ENCODE results near the gene GTPBP4. TPM values are rescaled to one million over a fixed set of nuclear protein-coding genes. Genes with fewer than 3 reads are reported as not detected.

The GTPBP4 gene
- total RNA-seq, 1 experiment from 2014 or later: 163 TPM

DNA sequence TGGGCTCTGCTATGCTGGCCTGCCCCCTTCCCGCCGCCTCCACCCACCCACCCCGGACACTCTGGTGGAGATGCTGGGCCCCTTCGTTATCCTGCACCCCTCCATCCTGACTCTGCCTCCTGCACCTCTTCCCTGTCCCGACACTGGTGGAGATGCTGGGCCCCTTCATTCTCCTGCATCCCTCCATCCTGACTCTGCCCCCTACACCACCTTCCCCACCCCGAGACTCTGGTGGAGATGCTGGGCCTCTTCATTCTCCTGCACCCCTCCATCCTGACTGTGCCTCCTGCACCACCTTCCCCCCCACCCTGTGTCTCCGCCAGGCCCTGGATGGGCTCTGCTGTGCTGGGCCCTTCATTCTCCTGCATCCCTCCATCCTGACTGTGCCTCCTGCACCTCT, 22.5 kb downstream of the GTPBP4 start:
- no TSS peak for BruUV-seq (replicated peaks)
- H3K4me1 ChIP-seq (ENCODE audit: insufficient read depth, low read length, poor library complexity, severe bottlenecking): no peaks in the 10 kb centered on the region
- no peak for DNase-seq (ENCODE audit: low spot score)
- H3K4me3 ChIP-seq (ENCODE audit: low read depth, low read length, poor library complexity, severe bottlenecking): no peak overlapping the region
- H3K9me3 ChIP-seq (ENCODE audit: low read depth, low read length, poor library complexity, severe bottlenecking): no peaks in the 10 kb centered on the region
- ChIA-PET POLR2A (ENCODE audit: low non-redundant PET) (no interaction called here), CTCF (no interaction called here)
- peaks cover 95% of the 10 kb centered on the region for H3K36me3 ChIP-seq (ENCODE audit: insufficient read depth, low read length, poor library complexity, severe bottlenecking)
- TF ChIP-seq, protein P1, sequence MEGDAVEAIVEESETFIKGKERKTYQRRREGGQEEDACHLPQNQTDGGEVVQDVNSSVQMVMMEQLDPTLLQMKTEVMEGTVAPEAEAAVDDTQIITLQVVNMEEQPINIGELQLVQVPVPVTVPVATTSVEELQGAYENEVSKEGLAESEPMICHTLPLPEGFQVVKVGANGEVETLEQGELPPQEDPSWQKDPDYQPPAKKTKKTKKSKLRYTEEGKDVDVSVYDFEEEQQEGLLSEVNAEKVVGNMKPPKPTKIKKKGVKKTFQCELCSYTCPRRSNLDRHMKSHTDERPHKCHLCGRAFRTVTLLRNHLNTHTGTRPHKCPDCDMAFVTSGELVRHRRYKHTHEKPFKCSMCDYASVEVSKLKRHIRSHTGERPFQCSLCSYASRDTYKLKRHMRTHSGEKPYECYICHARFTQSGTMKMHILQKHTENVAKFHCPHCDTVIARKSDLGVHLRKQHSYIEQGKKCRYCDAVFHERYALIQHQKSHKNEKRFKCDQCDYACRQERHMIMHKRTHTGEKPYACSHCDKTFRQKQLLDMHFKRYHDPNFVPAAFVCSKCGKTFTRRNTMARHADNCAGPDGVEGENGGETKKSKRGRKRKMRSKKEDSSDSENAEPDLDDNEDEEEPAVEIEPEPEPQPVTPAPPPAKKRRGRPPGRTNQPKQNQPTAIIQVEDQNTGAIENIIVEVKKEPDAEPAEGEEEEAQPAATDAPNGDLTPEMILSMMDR (conservative IDR thresholded peaks at IDR 0.05; ENCODE audit: low read depth, low read length): no peak
- TF ChIP-seq EZH2 (IDR thresholded peaks at IDR 0.05; ENCODE audit: borderline replicate concordance, low read depth, low read length, poor library complexity, severe bottlenecking): no peak
- no peaks in the 10 kb centered on the region for H3K27me3 ChIP-seq (replicated peaks; ENCODE audit: insufficient read depth, low read depth, low read length, poor library complexity)
- intact Hi-C loops (cut with micrococcal nuclease; ENCODE audit: unreplicated experiment): no loop called here
- no peak overlapping the region for H3K27ac ChIP-seq (ENCODE audit: low read depth, low read length, poor library complexity, severe bottlenecking)

DNA sequence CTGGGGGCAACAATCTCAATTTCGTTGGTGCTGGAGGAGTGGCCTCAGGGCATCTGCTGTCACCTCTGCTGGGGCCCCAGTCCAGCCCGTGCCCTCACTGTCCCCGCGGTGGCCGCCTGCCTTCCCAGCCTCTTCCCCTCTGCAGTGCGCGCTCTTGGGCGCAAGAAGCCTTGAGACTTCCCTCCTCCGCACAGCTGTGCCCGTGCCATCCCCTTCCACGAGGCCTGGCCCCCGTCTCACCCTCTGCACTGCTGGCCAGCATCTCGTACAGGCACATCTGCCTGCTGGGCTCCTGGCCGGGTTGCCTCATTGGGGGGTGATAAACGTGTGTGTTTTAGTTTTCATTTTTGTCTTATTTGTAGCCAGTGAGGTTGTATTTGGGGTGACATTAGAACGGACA, 23.5 kb downstream of the GTPBP4 start:
- Histone ChIP-seq H3K27me3 (replicated peaks; ENCODE audit: insufficient read depth, low read depth, low read length, poor library complexity) (no peaks in the 10 kb centered on the region), H3K4me3 (ENCODE audit: low read depth, low read length, poor library complexity, severe bottlenecking) (no peak overlapping the region), H3K9me3 (ENCODE audit: low read depth, low read length, poor library complexity, severe bottlenecking) (no peaks in the 10 kb centered on the region), H3K36me3 (ENCODE audit: insufficient read depth, low read length, poor library complexity, severe bottlenecking) (peaks cover 94% of the 10 kb centered on the region), H3K27ac (ENCODE audit: low read depth, low read length, poor library complexity, severe bottlenecking) (no peak overlapping the region), H3K4me1 (ENCODE audit: insufficient read depth, low read length, poor library complexity, severe bottlenecking) (no peaks in the 10 kb centered on the region)
- no TSS peak for BruUV-seq (replicated peaks)
- DNase-seq (ENCODE audit: low spot score): no peak
- intact Hi-C loops (cut with micrococcal nuclease; ENCODE audit: unreplicated experiment): no loop called here
- ChIA-PET POLR2A (ENCODE audit: low non-redundant PET) (no interaction called here), CTCF (no interaction called here)
- TF ChIP-seq, protein P1 (conservative IDR thresholded peaks at IDR 0.05; ENCODE audit: low read depth, low read length): no peak
- no peak for TF ChIP-seq EZH2 (IDR thresholded peaks at IDR 0.05; ENCODE audit: borderline replicate concordance, low read depth, low read length, poor library complexity, severe bottlenecking)

DNA sequence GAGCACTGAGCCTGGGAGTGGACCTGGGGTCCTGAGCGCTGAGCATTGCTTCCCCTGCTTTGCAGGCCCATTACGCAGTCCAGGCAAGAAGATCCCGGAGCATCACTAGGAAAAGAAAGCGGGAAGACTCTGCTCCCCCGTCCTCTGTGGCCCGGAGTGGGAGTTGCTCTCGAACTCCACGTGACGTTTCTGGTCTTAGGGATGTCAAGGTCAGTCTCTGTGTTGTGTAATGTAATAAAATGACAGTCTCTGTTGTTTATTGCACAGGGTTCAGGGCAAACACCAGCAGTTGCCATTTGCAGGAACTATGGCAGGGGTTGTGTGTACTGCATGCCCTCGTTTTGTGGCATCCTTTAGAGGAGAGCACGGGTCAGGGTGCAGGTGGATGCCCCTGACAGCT, 27.5 kb downstream of the GTPBP4 start:
- intact Hi-C loops (cut with micrococcal nuclease; ENCODE audit: unreplicated experiment): no loop called here
- ChIA-PET CTCF (no interaction called here), POLR2A (ENCODE audit: low non-redundant PET) (no interaction called here)
- Histone ChIP-seq H3K27me3 (replicated peaks; ENCODE audit: insufficient read depth, low read depth, low read length, poor library complexity) (no peaks in the 10 kb centered on the region), H3K4me3 (ENCODE audit: low read depth, low read length, poor library complexity, severe bottlenecking) (no peak overlapping the region), H3K36me3 (ENCODE audit: insufficient read depth, low read length, poor library complexity, severe bottlenecking) (peaks cover 79% of the 10 kb centered on the region), H3K4me1 (ENCODE audit: insufficient read depth, low read length, poor library complexity, severe bottlenecking) (no peaks in the 10 kb centered on the region), H3K9me3 (ENCODE audit: low read depth, low read length, poor library complexity, severe bottlenecking) (no peaks in the 10 kb centered on the region), H3K27ac (ENCODE audit: low read depth, low read length, poor library complexity, severe bottlenecking) (no peak overlapping the region)
- BruUV-seq (replicated peaks): no TSS peak
- no peak for DNase-seq (ENCODE audit: low spot score)
- TF ChIP-seq, protein P1 (conservative IDR thresholded peaks at IDR 0.05; ENCODE audit: low read depth, low read length): no peak
- no peak for TF ChIP-seq EZH2 (IDR thresholded peaks at IDR 0.05; ENCODE audit: borderline replicate concordance, low read depth, low read length, poor library complexity, severe bottlenecking)
